HG03460 (cell line): ENCODE data around the gene RCOR1.
"Not testable (repeated sequence)": the region's sequence is repeated elsewhere in the genome, so short reads cannot be mapped to it uniquely, and the experiment has no call there.

Source experiments
- ATAC-seq: cut with Tn5 transposase; IDR thresholded peaks from one replicate; pipeline ENCODE4 v1.9.1; 2021; ENCODE audit not compliant: unreplicated experiment

The RCOR1 gene

DNA sequence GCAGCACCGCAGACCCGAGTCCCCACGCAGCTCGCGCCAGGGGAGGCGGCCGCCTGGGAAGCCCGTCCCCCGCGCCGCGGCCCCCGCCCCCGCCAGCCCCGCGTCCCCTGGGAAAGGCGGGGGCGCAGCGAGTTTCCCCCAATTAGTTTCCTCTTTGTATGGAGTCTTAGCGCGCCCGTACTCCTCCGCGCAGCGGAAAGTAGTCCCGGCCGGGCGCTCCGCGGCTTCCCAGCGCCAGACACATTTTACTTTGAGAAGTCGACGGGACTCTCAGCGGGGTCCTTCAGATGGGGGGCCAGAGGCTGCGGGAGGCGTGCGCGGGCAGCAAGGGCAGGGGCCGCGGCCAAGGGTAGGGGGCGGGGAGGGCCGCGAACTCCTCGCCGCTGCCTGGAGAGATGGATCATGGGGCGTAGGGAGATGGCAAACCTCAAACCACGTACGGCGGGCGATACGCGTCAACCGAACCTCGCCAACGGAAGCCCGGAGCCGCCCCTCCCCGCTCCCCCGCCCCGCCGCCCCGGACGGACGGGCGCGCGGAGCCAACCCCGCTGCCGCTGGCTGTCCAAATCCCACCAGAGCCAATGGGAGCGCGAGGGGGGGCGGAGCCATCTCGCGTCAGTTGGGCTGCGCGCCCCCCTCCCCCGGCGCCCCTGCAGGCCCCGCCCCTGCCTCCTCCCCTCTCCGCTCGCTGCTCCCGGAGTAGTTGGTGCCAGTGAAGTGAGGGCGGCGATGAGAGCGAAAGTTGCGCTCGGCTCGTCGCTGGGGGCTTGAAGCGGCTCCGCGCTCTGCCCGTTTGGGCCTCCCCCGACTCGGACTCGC lies at the start of gene RCOR1:
Gene RCOR1 (plus strand): TSS at position 706 of the 819 bp plus-strand sequence. CDS start 238 bp downstream, outside the sequence.
- ATAC-seq, result peak; percentile 68

DNA sequence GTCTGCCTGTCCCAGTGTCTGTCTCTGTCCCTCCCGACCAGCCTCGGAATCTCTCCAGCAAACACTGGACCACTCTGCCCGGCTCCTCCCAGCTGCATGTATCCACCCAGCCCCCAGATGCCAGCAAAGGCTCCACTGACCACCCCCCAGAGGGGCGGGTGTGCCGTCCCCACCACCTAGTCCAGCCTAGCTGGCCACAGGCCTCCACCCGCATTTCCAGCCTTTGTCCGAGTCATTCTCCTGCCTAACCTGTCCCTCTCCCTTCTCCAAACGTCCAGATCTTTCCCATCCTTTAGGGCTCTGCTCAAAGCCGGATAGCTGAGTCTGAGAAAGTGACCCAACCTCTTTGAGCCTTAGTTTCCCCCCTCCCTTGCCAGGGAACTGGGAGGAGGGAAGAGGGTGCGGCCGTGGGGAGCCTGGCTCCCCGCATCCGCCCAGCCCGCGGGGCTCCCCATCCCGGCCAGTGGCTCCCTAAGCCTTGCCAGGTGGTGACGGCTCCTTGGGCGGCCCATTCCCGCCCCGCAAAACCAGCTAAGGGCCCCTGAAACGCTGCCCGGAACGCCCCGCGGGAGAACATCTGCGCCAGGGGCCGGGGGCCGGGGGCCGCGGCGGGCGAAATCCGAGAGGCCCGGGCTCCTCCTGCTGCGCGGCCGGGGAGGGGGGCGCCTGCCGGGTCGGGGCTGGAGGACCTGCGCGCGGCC lies 48.3 kb upstream of the RCOR1 start:
- no peak for ATAC-seq

DNA sequence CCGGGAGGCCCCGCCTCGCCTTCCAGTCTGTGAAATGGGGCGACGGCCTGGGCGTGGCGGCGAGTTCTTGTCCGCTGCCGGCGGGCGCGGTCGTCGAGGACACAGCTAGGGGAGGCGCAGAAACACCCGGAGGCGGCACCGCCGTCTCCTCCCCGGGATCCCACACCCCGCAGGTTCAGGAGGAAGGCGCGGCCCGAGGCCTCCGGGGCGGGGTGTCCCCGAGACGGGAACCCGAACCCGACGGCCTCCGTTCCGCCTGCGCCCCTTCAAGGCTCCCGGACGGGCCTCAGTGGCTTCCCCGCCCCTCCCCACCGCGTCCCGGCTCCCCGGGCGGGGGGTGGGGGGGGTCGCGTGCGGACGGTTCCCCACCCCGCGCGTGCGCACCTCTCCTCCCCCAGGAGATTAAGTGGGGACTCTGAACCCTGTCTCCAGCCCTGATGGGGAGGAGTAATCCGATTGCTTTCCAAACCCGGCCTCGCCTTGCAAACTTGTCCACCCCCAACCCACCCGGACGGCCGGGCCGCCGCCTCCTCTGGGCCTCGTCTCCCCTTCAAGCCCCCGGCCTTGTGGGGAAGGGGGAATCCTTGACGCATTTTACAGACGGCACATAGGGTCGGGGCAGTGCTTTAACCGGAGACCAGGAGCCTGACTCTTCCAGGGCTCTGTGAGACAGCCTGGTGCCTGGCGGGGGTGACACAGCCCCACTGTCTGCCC lies 47.5 kb upstream of the RCOR1 start:
- no peak for ATAC-seq

DNA sequence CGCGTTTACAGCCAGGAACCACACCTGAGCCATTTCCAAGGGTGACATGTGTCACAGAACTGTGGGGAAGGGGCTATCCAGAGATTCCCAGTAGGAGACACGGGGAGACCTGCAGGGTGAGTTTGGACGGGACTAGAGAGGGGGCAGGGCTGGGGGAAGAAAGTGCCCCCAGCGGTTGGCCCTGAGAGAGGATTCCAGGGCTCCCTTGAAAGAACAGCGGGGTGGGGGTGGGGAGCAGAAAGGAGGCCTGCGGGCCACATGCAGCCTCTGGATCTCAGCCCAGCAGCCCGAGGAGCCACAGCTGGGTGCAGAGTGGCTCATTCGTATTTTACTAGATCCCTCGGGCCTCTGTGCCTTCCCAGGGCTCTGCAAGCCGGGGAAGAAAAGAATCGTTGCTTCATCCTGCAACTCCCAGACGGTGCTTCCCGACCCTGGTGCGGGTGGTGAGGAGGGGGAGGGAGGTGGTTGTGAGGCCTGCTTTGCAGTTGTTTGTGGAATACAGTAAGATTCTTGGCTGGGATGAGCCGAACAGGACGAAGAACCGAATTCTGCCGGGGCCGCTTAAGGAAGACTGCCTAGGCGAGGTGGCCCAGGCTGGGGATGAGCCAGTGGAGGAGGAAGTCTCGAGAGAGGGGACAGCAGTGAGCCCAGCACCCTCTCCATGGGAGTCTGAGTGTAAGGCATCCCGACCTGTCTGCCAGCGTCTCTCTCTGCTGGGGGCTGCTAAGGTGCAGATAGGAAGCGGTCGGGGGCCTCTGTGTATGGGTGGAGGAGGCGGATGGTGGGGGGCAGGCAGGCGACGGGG lies 46.8 kb upstream of the RCOR1 start:
- ATAC-seq, result no peak

DNA sequence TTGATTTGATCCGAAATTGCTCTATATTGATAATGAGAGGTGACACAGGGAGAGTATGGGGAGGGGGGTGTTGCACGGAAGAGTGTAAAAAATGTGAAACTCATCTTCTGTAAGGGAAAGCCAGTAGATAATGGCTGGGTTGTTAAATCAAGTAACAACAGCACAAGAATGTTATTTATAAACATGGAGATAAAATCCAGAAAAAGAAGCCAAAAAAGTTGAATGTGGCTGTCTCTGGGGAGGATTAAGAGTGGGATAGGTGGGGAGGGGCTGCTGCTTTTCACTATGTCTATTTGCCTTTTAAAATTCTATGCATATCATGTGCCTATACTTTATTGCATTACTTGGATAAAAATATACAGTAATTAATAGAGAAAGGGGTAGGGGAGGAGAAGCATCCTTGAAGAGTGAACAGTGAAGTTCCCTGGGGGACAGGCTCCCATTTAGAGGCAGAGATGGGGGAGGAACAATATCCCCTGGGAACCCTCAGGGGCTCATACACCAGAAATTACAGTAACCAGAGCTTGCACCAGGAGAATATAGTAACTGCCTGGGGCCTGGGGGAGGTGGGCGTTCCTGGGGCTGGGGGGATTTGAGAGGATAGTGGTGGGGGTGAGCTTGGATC lies 43.7 kb upstream of the RCOR1 start:
- ATAC-seq, result no peak

DNA sequence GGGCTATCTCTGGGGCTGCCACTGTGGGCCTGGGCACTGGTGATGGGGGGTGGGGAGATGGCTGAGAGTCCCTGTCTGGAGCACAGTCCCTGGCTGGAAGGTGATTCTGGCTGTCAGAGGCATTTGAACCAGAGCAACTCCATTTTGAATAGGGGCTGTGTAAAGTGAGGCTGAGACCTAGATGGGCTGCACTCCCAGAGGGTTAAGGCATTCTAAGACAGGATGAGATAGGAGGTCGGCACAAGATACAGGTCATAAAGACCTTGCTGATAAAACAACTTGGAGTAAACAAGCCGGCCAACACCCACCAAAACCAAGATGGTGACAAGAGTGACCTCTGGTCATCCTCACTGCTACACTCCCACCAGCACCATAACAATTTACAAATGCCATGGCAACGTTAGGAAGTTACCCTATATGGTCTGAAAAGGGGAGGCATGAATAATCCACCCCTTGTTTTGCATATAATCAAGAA lies 41.5 kb upstream of the RCOR1 start:
- not testable (repeated sequence) for ATAC-seq

DNA sequence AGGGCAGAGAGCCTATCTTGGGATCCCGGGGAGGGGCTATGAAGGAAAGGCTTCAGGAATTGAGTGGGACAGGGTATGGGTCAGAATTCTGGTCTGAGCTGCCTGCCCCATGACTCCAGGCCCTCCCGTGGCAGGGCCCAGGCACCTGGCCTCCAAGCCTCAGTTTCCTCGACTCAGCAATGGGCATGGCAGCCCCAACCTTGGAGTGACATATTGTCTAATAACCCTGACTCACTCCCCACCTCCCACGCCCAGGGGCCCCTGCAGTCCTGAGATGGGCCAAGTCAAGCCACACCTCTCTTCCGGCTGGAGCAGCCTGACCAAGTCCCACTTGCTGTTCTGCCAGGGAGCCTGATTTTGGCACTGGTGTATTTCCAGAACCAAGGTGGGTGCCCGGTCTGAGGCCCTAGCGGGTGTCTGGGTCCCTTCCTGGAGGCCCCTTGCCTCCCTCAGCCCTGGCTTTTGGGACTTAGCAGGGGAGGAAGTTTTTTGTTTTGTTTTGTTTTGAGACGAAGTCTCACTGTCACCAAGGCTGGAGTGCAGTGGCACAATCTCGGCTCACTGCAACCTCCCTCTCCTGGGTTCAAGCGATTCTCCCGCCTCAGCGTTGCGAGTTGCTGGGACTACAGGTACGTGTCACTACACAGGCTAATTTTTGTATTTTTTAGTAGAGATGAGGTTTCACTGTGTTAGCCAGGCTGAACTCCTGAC lies 40.3 kb upstream of the RCOR1 start:
- no peak for ATAC-seq

DNA sequence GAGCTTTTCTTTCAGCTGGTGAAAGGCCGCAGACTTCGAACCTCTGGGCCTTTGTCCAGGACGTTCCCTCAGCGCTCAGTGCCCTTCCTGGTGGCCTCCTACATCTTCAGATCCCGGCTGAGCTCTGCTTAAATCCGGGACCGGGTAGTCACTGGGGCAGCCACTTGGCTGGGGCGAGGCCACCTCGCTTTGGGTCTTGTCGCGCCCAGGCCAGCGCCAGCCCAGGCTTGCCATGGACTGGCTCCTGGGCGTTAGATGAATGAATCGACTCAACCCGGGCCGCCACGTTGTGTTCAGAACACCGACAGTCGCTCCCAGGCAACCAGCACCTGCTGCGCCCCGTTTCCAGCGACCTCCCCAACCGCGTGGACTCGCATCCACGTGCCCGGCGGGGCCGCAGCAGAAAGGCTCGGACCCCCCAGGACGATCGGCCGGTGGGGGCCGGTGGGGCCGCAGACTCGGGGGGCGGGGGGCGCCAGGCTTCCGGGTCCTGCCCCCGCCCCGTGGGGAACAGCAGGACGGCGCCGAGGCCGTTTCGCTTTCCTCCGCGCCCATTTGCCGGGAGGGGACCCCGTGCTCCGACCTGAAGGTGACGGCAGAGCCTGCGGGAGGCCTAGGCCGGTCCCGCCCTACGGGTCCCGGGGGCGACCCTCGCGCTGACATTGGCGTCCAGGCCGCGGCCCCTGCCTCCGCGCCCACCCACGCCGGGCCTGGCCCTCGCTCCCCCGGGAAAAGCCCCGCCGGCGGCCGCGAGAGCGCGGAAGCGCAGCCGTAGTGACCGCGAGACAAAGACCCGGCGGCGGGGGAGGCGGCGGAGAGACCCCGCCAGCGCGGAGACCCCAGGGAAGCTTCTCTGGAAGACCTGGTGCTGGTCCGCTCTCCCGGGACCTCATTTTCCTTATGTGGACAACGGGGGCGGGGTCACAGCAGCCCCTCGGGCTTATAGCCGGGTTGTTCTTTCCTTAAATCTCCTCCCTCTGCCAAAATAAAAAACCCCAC lies 37.3 kb upstream of the RCOR1 start:
- no peak for ATAC-seq

DNA sequence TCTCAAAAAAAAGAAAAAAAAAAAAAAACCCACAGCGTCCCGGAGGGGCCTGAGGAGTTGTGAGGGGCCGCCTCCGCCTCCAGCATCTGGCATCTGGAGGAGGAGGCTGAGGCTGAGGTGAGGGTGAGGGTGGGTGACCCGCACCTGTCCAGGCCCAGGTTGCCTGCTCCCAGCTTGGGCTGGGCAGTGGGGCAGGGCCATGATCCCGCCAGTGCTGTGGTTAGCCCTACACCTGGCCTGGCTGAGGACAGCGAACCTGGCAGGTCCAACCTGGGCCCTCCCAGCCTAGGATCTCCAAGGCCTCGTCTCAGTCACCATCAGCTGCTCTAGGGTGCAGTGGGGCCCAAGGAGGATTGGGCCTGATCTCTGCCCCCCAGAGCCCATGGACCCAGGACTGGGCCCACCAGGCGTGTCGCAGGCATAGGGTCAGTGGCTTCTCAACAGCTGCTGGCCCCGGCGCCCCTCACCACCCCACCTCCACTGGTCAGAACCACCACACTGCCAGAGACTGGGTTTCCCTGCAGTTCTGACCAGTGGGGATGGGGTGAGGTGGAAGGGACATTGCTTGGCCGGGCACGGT lies 36.3 kb upstream of the RCOR1 start:
- no peak for ATAC-seq

DNA sequence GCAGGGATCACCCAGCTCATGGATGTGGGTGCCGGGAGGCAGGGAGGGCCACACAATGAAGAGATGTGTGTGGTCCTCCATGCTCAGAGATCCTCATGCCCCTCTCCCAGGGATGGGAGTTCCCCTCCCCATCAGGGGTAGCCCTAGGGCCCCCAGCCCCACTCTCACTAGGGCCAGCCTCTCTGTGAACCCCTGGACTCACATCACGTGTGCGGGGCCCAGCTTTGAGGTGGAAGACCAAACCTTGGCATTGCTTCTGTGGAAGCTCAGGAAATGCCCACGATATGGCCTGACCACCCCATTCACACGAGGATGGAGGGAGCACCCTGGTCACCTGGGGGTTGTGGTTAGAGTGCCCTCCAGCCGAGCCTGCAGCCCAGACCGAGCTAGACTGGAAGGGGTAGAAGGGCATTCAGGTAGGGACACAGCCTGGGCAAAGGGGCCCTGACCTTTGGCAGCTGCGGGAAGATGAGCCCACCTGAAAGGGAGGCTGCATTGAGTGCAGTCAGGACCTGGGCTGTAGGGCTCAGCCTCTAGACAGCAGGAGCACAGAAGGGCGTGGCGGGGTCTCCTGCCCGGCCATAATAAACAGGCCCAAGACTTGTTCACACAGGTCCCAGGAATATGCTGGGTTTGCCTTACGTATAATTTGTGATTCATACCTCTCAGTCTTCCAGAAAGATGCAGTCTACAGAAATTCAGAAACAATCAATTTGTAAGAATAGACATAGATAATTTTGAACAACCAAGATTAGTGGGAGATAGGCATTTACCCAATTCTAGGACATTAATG lies 34.8 kb upstream of the RCOR1 start:
- ATAC-seq, result no peak

DNA sequence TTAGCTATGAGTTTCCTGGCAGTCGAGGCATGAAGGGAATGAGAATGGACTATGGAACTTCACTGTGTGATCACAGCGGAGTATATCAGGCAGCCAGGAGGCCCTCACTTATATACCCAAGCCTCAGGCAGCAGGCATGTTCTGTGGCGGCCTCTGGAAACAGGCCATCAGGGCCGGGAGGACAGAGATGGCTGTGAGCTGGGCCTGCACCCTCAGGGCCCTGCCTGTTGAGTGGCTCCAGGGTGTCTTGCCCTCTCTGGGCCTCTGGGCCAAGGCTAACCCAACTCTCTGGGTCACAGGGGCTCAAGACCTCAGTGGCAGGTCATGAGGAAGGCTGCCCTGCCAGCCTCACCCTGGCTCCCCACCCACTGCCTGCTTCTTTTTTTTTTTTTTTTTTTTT lies 33.9 kb upstream of the RCOR1 start:
- no peak for ATAC-seq

DNA sequence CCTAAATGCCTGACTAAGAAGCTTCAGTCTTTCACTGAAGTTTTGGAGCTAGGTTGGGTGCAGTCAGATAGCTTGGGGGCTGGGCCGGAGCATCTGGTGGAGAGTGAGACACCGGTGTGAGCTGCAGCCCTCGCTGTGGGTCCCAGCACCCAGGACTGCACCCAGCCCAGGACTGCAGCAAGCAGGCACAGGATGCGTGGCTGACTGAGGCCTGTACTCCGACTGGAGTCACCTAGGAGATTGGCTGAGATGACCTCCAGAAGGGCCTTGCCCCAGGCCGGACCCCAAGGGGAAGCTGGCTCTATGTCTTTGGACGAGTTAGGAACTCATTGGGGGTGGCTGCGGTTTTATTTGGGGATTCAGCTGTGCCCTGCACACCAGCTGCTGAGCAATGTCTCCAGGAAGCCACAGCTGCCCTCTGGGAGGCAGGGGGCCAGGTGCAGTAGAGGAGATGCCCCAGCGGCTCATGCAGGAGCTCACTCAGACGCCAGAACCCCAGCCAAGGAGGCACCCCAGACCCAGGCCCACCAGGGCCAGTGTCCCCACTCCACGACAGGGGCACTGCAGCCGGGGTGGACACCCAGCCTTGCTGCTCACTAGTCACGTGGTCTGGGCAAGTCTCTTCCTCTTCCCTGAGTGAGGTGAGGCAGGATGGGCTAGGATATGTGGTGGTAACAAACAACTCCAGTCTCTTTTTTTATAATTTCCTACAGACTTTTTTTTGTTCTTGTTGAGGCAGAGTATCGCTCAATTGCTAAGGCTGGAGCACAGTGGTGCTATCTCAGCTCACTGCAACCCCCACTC lies 31.8 kb upstream of the RCOR1 start:
- no peak for ATAC-seq

DNA sequence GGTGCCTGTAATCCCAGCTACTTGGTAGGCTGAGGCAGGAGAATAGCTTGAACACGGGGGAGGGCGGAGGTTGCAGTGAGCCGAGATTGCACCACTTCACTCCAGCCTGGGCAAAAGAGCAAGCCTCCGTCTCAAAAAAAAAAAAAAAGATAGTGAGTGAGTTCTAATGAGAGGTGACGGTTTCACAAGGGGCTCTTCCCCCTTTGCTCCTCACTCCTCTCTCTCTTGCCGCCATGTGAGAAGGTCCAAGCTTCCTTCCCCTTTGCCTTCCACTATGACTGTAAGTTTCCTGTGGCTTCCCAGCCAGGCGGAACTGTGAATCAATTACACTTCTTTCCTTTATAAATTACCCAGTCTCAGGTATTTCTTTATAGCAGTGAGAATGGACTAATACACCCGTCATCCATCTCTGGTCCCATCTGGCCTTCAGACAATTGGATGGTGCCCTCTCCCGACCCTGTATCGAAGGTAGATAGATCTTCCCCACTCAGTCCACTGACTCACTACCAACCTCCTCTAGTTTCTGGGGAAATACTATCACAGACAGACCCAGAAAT lies 27.0 kb upstream of the RCOR1 start:
- ATAC-seq, result peak; percentile 68

DNA sequence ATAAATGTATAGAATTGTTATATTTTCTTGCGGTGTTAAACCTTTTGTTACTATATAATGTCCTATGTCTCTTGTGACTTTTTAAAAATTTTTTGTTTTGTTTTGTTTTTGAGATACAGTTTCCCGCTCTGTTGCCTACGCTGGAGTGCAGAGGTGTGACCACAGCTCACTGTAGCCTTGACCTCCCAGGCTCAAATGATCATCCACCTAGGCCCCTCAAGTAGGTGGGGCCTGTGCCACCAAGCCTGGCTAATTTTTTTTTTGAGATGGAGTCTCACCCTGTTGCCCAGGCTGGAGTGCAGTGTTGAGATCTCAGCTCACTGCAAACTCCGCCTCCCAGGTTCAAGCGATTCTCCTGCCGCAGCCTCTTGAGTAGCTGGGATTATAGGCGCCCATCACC lies 26.5 kb upstream of the RCOR1 start:
- ATAC-seq, result peak; percentile 22

DNA sequence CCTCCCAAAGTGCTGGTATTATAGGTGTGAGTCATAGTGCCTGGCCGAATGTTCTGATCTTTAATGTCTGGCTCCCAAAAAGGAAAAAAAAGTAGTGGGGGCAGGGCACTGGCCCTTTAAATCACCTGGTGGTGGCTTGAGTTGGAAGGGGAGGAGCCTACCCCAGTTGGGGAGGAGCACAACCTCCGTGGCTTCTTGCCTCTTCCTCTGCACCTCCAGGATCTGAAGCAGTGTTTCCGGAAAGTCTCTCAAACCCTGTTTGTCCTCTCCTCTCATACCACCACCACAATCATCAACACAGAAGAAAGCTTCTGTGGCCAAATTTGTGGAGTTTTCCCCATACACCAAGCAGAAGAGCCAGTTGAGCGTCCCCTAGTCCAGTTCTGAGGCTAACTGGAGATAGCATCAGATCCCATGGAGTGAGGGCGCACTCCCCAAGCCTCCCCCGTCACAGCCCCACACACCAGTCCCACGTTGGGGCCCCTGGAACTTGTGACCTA lies 24.3 kb upstream of the RCOR1 start:
- no peak for ATAC-seq
